GM21381 (cell line): Measurements from ENCODE around the gene FAM185A.
"Not testable (repeated sequence)": the region's sequence is repeated elsewhere in the genome, so short reads cannot be mapped to it uniquely, and the experiment has no call there.

Experiments
- ATAC-seq: cut with Tn5 transposase; IDR thresholded peaks from one replicate; pipeline ENCODE4 v1.9.1; 2021; ENCODE audit warnings: mild to moderate bottlenecking, moderate library complexity; ENCODE audit not compliant: unreplicated experiment

Gene FAM185A

GRCh38 chr7:102776217-102776616 is 27.4 kb downstream of the FAM185A start:
- not testable (repeated sequence) for ATAC-seq

- ATAC-seq = not testable (repeated sequence)
Observed at GRCh38 chr7:102778663-102779062, 29.9 kb downstream of the FAM185A start.

GRCh38 chr7:102780926-102781325 is 32.1 kb downstream of the FAM185A start:
- not testable (repeated sequence) for ATAC-seq

- ATAC-seq = not testable (repeated sequence)
Observed at GRCh38 chr7:102788770-102789169, 40.0 kb downstream of the FAM185A start.

- not testable (repeated sequence) for ATAC-seq
Observed at GRCh38 chr7:102790364-102791100, 41.7 kb downstream of the FAM185A start.

GRCh38 chr7:102791367-102791766 is 42.6 kb downstream of the FAM185A start:
- not testable (repeated sequence) for ATAC-seq

- not testable (repeated sequence) for ATAC-seq
Observed at GRCh38 chr7:102791831-102792230, 43.0 kb downstream of the FAM185A start.

- not testable (repeated sequence) for ATAC-seq
Observed at GRCh38 chr7:102794567-102794966, 45.8 kb downstream of the FAM185A start.

- ATAC-seq = not testable (repeated sequence)
Observed at GRCh38 chr7:102795987-102796595, 47.3 kb downstream of the FAM185A start.

- ATAC-seq = no peak
Observed at GRCh38 chr7:102806613-102807012, 57.8 kb downstream of the FAM185A start.

GRCh38 chr7:102810916-102811315 is 62.1 kb downstream of the FAM185A start:
- ATAC-seq = no peak

- ATAC-seq = no peak
Observed at GRCh38 chr7:102811942-102812678, 63.3 kb downstream of the FAM185A start.

- no peak for ATAC-seq
Observed at GRCh38 chr7:102813191-102814024, 64.6 kb downstream of the FAM185A start.

- no peak for ATAC-seq
Observed at GRCh38 chr7:102814025-102814471, 65.2 kb downstream of the FAM185A start.

- no peak for ATAC-seq
Observed at GRCh38 chr7:102817616-102818573, 69.1 kb downstream of the FAM185A start.

GRCh38 chr7:102819151-102819550 is 70.4 kb downstream of the FAM185A start:
- no peak for ATAC-seq

- no peak for ATAC-seq
Observed at GRCh38 chr7:102821994-102822747, 73.4 kb downstream of the FAM185A start.

GRCh38 chr7:102823390-102824119 is 74.8 kb downstream of the FAM185A start:
- no peak for ATAC-seq
